Parathyroid adenoma (tissue), 2 donors: ENCODE measurements around the gene FNDC3B.

Source experiments
- H2AFZ ChIP-seq: fragments of 300-600 bp; sonication (generic); one replicate; pipeline ENCODE4 v1.7.0; 2017; ENCODE audit warnings: antibody characterized with exemption, mild to moderate bottlenecking
- H3K27ac ChIP-seq: fragments of 300-600 bp; sonication (generic); one replicate; pipeline ENCODE4 v1.7.0; 2017
- H3K27me3 ChIP-seq: fragments of 300-600 bp; sonication (generic); one replicate; pipeline ENCODE4 v1.7.0; 2017; ENCODE audit warnings: low read length; ENCODE audit not compliant: control insufficient read depth, insufficient read depth
- H3K36me3 ChIP-seq: fragments of 300-600 bp; sonication (generic); one replicate; pipeline ENCODE4 v1.7.0; 2017; ENCODE audit warnings: low read length; ENCODE audit not compliant: control insufficient read depth, insufficient read depth
- H3K4me1 ChIP-seq: fragments of 300-600 bp; sonication (generic); one replicate; pipeline ENCODE4 v1.7.0; 2017; ENCODE audit warnings: control low read depth
- H3K4me2 ChIP-seq: fragments of 300-600 bp; sonication (generic); one replicate; pipeline ENCODE4 v1.7.0; 2017; ENCODE audit warnings: low read length
- H3K4me3 ChIP-seq: fragments of 300-600 bp; sonication (generic); one replicate; pipeline ENCODE4 v1.7.0; 2017; ENCODE audit warnings: low read depth, low read length
- H3K79me2 ChIP-seq: fragments of 300-600 bp; sonication (generic); one replicate; pipeline ENCODE4 v1.7.0; 2017; ENCODE audit warnings: control low read depth
- H3K9ac ChIP-seq: fragments of 300-600 bp; sonication (generic); one replicate; pipeline ENCODE4 v1.7.0; 2017; ENCODE audit warnings: mild to moderate bottlenecking
- H3K9me3 ChIP-seq: fragments of 300-600 bp; sonication (generic); one replicate; pipeline ENCODE4 v1.7.0; 2017; ENCODE audit warnings: low read length; ENCODE audit not compliant: control insufficient read depth
- TF ChIP-seq, protein P1 (sequence below): fragments of 300-600 bp; sonication (generic); IDR thresholded peaks from one replicate; pipeline ENCODE4 v1.7.0; 2017; ENCODE audit warnings: antibody characterized with exemption, mild to moderate bottlenecking
- donor health status: primary hyperparathyroidism.

The FNDC3B gene

GRCh38 chr3:172067837-172068440, 28.6 kb downstream of the FNDC3B start:
- Histone ChIP-seq H3K79me2 (peaks cover 20% of the 10 kb centered on the region), H3K9me3 (no peaks in the 10 kb centered on the region), H3K4me2 (no peak overlapping the region), H3K36me3 (no peaks in the 10 kb centered on the region), H3K9ac (no peak overlapping the region), H3K4me1 (peaks cover 12% of the 10 kb centered on the region), H3K27me3 (no peaks in the 10 kb centered on the region), H3K27ac (no peak overlapping the region), H3K4me3 (no peak overlapping the region), H2AFZ (no peak overlapping the region)
- TF ChIP-seq, protein P1, sequence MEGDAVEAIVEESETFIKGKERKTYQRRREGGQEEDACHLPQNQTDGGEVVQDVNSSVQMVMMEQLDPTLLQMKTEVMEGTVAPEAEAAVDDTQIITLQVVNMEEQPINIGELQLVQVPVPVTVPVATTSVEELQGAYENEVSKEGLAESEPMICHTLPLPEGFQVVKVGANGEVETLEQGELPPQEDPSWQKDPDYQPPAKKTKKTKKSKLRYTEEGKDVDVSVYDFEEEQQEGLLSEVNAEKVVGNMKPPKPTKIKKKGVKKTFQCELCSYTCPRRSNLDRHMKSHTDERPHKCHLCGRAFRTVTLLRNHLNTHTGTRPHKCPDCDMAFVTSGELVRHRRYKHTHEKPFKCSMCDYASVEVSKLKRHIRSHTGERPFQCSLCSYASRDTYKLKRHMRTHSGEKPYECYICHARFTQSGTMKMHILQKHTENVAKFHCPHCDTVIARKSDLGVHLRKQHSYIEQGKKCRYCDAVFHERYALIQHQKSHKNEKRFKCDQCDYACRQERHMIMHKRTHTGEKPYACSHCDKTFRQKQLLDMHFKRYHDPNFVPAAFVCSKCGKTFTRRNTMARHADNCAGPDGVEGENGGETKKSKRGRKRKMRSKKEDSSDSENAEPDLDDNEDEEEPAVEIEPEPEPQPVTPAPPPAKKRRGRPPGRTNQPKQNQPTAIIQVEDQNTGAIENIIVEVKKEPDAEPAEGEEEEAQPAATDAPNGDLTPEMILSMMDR: no peak

- no peak overlapping the region for H3K27ac ChIP-seq
These were observed 29.6 kb downstream of the FNDC3B start for GRCh38 chr3:172068977-172069376.

DNA sequence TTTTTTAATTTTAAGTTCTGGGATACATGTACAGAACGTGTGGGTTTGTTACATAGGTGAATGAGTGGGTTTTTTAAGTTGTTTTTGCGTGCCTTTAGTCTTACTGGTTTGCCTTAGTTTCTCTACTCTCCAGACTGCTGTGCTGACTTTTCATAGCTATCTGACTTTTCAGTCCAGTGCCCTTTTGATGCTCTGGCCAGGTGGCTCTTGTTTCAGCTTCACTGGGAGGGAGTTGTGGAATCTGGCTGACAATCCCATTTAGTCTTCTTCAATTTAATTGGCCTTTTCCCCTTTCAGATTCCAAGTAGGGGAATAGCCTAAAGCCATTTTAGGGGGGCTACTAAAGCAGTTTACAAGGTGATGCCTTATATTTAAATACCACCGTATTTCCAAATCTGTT, 30.1 kb downstream of the FNDC3B start:
- TF ChIP-seq, protein P1: no peak
- no peaks in the 10 kb centered on the region for H3K27me3 ChIP-seq
- no peak overlapping the region for H3K4me2 ChIP-seq
- H3K9ac ChIP-seq: no peak overlapping the region
- peaks cover 12% of the 10 kb centered on the region for H3K4me1 ChIP-seq
- no peak overlapping the region for H2AFZ ChIP-seq
- H3K36me3 ChIP-seq: no peaks in the 10 kb centered on the region
- H3K4me3 ChIP-seq: no peak overlapping the region
- no peaks in the 10 kb centered on the region for H3K9me3 ChIP-seq
- no peak overlapping the region for H3K27ac ChIP-seq
- peaks cover 19% of the 10 kb centered on the region for H3K79me2 ChIP-seq

More at GRCh38 chr3:172068977-172069376, 29.6 kb downstream of the FNDC3B start:
- TF ChIP-seq, protein P1: no peak
- H3K9me3 ChIP-seq: no peaks in the 10 kb centered on the region
- no peaks in the 10 kb centered on the region for H3K36me3 ChIP-seq
- H3K9ac ChIP-seq: no peak overlapping the region
- H2AFZ ChIP-seq: no peak overlapping the region
- H3K4me2 ChIP-seq: no peak overlapping the region
- no peak overlapping the region for H3K4me3 ChIP-seq
- H3K27me3 ChIP-seq: no peaks in the 10 kb centered on the region
- peaks cover 12% of the 10 kb centered on the region for H3K4me1 ChIP-seq
- H3K79me2 ChIP-seq: peaks cover 19% of the 10 kb centered on the region

DNA sequence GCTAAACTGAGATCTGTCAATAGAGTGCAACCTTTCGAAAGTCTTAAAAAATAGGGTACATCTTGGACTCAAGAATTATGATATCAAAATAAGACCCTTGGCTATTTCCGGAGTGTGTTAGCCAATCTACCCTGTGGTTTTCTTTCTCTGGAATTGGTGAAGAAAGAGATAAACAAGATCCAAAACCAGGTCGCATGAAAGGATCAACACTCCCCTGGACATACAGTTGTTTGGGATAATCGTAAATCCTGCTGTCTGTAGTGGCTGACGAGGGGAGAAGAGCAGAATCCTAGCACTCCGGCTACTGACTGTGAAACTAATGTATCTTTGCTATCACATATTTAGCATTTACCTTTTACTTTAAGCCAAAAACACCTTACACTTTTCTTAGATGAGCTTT, 30.9 kb downstream of the FNDC3B start:
- Histone ChIP-seq H3K4me3 (no peak overlapping the region), H3K9me3 (no peaks in the 10 kb centered on the region), H3K36me3 (no peaks in the 10 kb centered on the region), H3K4me1 (peaks cover 12% of the 10 kb centered on the region), H3K27me3 (no peaks in the 10 kb centered on the region), H2AFZ (no peak overlapping the region), H3K4me2 (no peak overlapping the region), H3K9ac (no peak overlapping the region), H3K79me2 (peaks cover 19% of the 10 kb centered on the region), H3K27ac (no peak overlapping the region)
- TF ChIP-seq, protein P1: no peak

DNA sequence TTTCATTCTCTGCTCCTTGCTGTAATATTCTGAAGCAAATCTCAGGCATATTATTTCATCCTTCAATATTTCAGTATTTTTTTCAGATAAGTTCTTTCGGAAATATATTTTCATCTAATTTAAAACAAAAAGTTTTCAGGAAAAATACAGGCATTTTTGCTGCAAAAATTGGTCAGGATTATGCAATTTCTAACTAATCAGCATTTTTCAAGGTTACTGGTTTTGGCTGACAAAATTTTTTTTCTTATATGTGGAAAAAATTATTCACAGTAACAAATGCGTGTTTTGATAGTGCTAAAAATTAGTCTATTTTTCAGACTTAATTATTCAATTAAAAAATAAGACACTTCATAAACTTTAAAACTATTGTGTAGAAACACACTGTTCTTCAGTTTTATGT, 31.4 kb downstream of the FNDC3B start:
- H3K4me3 ChIP-seq: no peak overlapping the region
- peaks cover 21% of the 10 kb centered on the region for H3K79me2 ChIP-seq
- TF ChIP-seq, protein P1: no peak
- H3K9me3 ChIP-seq: no peaks in the 10 kb centered on the region
- no peak overlapping the region for H3K4me2 ChIP-seq
- H3K27ac ChIP-seq: no peak overlapping the region
- H2AFZ ChIP-seq: no peak overlapping the region
- H3K36me3 ChIP-seq: no peaks in the 10 kb centered on the region
- peaks cover 7% of the 10 kb centered on the region for H3K4me1 ChIP-seq
- no peak overlapping the region for H3K9ac ChIP-seq
- no peaks in the 10 kb centered on the region for H3K27me3 ChIP-seq
